GM19351 (cell line): ENCODE data around the gene LRRC52.

ENCODE experiments used
- ATAC-seq: cut with Tn5 transposase; IDR thresholded peaks from one replicate; pipeline ENCODE4 v1.9.1; 2021; ENCODE audit warnings: mild to moderate bottlenecking, moderate library complexity; ENCODE audit not compliant: unreplicated experiment

LRRC52 gene

DNA sequence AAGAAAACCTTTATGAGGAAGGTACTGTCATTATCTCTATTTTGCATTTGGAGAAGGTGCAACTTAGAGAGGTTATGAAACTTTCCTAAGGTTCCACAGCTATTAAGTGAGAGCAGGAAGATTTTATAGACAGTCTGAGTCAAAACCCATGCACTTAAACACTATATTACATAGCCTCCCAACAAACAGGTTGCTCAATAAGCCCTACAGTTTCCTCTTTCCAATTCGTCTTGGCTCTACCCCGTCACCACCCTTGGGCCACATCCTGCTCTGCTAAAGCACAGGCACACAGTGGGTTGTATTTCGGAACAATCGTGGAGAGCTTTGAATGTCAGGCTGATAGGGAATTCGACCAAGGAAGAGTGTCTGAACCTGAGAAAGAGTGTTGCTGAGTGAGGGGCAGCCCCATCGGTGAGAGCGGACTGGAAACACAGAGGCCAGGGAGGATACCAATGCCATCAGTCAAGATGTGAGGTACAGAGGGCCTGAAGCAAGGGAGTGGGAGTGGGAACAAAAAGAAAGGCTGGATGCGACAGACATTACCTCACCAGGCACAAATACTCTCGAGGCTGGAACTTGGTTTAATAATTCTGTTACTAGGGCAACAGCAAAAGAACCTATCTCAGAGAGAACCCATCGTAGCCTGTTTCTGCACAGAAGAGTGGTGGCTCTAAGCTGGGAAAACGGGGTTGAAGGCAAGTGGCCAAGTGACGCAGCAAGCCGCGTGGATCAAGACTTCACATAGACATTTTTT, 6.3 kb upstream of the LRRC52 start:
- ATAC-seq = no peak

DNA sequence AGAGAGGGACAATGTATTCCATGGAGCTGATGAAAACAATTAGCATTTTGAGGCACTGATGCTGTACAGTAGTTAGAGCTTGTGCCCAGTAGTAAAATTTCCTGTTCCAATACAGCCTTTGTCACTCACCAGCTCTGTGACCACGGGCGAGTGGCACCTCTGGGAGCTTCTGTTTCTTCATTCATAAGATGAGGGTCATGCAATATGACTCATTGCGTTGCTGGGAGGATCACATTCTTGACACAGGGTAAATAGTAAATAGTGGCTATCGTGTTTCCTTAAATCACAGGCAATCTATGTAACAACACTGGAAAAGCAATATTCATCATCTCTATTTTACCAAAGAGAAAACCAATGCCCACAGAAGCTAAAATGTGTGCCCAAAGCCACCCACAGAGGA, 4.5 kb upstream of the LRRC52 start:
- ATAC-seq = no peak

DNA sequence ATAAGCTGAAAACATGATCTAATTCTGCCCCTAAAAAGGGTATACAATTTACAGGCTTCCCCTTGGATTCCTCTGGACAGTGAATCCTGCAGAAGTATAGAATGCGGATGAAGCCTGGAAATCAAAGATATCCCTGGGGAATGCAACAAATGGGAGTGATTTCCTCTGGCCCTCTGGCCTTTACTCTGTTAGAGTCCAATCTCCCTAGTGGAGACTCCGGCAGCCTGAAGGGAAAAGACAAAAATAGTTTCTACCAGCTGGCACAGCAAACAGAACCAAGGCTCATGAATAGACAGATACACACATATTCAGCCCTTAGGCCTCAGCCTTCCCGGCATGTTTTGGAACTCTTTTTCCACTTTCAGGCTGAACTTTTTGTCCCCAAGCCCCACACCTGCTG, 3.9 kb upstream of the LRRC52 start:
- ATAC-seq = no peak

DNA sequence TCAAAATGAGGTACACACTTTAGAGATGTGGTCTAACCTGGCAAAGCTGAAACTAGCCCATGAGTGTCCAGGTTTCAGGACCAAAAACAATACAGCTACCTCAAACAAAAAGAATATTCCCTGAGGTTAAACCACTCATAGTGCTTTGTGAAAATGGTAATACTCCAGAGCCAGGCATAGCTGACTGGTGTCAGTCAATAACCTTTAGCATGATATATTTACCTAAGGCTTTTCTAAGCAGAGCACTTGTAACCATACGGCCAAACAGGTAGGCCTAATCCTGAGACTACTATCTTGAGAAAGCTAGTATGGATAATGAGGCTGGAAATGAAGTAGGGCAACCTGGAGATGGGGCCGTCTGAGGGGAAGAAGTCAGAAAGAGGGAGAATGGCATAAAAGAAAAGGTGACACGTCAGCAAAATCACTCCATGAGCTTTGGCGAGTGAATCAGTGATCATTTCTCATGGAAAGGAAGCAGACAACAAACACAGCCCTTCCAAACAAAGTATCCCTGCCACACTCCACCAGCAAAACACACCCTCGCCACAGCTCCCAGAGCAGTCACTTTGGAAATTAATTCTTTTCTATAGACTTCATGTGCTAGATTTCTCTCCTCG, 1.7 kb upstream of the LRRC52 start:
- ATAC-seq = no peak

DNA sequence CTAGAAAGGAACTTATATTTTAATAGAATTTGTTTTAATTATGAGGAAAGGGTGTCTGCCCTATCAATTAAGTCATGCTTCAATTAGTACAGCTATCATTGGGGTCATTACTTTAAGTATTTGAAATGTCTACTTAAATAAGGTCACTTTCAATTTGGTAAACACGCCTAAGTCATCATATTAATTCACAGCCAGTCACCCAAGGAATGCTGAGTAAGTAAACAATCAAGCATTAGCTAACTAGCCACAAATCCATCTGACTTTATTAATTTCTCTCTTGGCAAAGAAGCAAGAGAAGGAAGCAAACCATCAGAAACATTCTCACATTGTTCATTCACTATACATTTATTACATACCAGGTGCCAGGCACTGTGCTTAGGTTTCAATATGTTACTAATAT, 1.2 kb upstream of the LRRC52 start:
- ATAC-seq = no peak

DNA sequence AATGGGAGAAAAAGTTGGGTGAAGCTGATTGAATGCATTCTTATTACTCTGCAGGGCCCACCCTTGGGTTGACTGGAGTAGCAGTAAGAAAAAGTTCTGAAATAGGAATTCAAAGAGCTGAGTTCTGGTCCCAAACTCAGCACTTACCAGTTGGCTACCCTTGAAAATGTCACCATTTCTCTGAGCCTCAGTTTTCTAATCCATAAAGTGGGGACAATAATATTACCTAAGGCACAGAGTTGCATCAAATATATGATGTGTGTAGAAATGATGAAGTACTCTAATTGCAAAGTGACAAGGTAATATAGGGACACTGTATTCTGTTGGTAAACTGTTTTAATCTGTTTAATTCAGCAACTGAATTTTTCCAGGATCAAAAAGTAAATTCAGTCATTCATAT, 1.2 kb downstream of the LRRC52 start:
- no peak for ATAC-seq

DNA sequence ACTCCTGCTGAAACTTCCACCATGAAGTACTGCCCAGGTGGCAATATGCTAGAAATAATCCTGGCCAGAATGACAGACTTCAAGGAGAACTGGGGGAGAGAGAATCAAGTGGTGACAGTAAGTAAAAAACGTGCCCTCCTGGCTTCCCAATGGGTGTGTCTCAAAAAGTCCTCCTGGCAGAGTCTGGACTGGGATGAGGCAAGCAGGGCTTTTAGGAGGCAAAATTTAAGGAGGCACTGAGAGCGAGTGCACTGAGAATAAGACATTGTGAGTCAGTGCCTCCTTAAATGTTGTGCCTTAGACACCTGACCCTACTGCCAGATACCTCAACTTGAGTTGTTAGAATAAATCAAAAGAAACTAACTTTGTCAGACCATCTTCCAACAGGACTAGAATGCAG, 2.2 kb downstream of the LRRC52 start:
- ATAC-seq = no peak

DNA sequence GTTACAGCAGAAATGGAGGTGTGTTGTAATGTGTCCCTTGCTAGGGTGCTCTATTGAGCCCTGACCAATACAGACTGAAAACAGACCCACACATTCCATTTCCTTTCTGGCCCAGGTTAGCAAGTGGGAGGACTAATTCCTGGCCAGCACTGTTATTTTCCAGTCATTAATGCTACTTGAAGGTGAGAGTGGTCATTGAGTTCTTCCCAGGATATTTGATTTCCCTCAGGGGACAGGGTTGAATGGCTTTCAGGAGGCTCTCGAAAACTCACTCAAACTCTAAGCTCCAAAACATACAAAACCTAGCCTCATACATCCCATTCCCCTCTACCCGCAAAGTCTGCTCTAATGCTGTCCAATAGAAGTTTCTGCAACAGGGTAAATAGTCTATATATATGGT, 6.2 kb downstream of the LRRC52 start:
- ATAC-seq = no peak

DNA sequence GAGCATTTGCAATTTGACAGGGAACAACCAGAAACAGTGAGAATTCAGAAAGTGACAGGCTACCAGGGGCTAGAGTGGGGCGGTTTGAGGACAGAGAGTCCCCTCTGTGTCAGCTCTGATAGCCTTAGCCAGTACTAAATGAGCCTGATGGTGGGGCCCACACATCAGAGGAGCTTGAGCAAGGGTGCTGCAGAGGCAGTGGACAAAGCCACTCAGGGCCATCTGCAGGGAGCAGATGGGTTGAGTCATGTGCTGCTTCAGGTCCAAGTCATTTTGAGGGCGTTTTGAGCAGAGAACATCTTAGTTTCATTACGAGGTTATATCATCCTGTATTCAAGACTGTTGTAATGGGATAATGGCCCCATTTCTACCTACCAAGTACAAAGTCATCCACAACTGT, 7.7 kb downstream of the LRRC52 start:
- ATAC-seq = no peak

DNA sequence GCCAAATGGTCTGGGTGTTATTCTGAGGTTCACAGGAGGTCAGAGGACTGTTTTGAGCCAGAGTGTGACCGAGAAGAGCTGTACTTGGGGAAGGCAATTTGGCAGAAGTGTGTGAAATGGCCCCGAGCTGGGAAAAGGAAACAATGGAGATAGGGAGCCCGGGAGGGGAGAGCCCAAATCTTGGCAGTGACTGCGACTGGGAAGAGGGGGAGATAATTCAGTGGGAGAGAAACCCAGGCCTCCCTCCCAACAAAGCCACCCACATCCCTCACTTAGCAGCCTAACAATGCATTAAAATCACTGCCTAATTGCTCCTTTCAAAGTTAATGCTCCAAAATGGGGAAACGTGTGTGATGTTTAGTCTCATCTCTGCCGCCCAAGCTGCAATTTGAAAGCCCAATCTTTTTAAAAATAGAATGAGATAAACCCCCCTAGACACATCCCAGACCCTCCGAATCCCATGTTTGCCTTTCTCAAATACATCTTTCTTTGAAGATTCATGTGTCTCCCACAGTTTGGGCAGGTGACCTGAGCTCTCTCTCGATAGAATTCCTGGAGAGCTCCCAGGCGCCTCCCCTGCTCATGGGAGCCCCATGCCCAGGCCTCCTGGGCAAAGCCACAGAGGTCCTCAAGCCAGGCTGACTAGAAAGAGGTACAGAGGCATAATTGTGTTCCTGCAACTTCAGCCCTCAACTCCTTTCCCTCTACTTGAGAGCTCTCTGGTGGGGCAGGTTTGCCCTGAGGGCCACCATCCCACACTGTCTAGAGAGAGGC, 17.3 kb downstream of the LRRC52 start:
- ATAC-seq = no peak

DNA sequence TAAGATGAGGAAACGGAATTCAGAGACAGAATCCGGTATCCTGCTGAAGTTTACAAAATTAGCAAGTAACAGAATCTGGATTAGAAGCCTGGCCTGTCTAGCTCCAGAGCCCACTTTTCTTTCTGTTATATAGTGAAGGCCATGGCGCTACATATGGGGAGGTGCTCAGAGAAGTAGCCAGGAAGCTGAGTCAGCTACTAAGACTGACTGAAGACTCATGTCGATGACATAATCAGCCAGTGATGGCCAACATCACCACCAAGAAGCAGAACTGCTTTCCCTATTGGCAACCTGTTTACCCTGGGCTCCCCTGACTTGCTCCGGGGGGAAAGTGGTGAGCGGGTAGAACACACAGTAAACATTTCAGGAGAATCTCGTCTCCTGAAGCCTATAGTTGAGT, 18.8 kb downstream of the LRRC52 start:
- ATAC-seq = no peak

DNA sequence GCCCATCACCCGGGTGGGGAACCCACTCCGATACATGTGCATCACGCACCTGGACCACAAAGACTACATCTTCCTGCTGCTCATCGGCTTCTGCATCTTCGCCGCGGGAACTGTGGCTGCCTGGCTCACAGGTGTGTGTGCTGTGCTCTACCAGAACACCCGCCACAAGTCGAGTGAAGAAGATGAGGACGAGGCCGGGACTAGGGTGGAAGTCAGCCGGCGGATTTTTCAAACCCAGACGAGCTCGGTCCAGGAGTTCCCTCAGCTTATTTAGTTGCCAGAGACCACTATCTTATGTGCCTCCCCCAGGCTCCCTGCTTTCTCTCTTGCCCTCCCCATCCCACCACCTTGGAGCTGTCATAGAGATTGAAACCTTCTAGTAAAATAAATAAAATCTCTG, 19.8 kb downstream of the LRRC52 start:
- no peak for ATAC-seq

DNA sequence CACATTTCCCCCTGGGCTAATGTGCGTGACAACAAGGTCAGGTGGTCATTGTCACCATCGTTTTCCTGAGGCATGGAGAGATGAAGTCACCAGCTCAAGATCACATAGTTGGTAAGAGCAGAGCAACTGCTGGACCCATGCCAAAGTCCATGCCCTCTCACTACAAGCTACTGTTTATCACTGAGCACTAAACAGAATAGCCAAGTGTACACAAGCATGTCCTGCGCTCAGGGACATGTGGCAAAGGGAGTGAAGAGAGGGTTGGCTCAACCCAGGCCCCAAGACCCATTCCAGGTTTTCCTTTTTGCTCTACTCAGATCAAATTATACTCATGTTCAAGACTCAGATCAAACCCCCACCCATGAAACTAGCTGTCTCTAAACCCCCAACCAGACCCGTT, 20.8 kb downstream of the LRRC52 start:
- no peak for ATAC-seq

DNA sequence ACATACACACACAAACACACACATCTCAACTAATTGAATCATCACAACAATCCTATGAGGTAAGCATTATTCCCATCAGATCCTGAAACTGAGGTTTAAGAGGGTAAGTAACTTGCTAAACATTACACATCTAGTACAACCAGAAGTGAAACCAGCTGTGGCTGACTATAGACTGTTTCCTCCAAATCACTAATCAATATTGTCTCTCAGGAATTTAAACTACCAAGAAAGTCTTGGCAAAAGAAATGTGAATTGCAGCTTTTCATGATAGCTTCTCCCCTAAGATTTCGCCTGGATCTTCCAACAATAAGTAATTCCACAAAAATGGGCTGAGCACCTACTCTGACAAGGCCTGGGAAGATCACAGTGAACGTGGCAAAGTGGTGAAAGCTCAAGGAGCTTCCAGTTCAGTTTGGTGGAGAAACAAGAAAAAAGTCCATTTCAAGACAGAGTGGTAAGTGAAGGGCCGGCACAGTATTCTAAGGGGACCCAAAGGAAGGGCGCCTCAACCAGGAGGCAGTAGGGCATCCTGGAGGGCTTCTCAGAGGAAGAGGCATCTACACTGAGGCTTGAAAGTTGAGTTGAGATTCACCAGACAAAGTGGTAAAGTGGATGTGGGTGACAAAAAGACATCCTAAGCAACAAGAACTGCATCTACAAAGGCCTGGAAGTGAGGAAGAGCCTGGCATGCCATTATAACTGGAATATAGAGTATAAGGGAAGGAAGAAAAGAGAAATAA, 22.1 kb downstream of the LRRC52 start:
- ATAC-seq = no peak

DNA sequence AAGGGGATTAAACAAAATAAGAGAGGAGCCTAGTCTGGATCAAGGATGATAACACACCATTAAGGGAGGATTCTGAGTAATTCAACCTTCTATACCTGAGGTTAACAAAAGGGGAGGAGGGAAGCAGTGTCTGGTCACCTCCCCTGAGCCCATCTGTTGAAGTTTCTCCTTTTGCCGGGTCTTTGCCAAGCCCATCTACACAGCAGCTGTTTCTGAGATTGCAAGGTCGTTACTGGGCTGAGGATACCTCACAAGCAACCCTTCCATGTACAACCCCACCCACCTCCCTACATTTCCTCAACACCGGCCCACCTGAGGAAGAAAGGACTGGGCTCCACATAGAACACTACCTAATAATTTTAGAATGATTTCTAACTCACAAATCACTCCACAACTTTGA, 26.3 kb downstream of the LRRC52 start:
- no peak for ATAC-seq

DNA sequence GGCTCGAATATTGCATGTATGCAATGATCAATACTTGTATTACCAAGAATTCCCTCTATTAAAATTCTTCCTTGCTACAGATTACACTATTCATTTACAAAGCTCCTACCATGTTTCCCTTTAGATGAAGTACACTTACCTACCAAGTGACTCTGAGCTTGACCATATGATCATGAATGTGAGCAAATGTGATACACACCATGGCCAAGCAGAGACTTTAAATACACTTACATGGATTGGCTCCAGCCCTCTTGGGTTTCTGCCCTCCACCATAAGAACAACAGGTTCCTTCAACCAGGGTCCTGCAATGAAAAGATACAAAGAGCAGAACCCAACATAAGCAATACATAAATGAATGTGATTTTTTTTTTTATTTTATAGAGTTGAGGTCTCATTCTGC, 30.0 kb downstream of the LRRC52 start:
- ATAC-seq = no peak

DNA sequence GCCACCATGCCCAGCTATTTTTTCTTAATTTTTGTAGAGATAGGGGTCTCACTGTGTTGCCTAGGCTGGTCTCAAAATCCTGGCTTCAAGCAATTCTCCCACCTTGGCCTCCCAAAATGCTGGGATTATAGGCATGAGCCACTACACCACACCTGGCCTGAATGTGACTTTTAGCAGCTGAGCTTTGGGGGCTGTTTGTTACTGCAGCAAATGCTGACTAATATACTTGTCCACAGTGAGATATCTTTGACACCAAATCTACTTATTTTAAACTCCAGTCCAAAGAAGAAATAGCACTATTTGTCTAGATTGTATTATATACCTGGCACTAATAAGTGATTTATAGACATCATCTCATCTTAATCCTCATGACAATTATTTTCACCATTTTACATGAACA, 30.5 kb downstream of the LRRC52 start:
- no peak for ATAC-seq

DNA sequence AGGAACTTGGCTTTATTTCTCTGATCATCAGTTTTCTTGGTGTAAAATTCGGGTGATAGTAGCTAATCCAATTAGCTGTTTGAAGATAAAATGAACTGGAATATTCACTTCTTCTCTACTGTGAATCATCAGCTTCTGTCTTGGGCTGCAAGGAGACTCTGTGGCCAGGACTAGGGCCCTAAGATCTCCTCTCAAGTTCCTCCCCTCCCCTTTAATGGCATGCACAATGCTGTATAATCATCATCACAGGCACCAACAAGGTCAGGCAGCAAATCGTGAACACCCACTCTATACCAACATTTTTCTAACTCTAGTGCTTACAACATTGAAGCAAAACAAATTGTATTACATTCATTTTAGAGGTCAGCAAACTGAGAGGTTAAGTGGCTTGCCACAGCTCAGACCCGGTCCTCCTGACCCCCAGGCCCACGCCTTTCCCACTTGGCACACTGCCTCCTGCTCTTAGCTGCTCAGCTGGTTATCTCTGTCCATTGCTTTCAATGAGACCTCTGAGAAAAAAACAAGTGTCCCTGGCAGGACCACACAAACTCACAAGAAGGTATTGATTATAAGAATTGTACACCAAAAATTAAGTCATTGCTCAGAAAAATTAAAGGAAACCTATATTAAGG, 31.8 kb downstream of the LRRC52 start:
- ATAC-seq = no peak

DNA sequence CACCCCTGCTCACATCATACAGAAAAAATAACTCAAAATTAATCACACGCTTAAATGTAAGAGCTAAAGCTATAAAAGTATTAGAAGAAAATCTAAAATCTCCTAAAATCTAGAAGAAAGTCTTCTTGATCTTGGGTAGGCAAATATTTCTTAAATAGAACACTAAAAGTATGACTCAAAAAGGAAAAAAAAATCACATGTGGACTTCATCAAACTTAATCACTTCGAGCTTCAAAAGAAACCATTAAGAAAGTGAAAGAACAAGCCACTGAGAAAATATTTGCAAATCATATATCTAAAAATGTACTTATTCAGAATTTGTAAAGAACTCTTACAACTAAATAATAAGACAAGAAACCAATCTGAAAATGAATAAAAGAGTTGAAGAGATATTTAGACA, 32.7 kb downstream of the LRRC52 start:
- ATAC-seq = no peak

DNA sequence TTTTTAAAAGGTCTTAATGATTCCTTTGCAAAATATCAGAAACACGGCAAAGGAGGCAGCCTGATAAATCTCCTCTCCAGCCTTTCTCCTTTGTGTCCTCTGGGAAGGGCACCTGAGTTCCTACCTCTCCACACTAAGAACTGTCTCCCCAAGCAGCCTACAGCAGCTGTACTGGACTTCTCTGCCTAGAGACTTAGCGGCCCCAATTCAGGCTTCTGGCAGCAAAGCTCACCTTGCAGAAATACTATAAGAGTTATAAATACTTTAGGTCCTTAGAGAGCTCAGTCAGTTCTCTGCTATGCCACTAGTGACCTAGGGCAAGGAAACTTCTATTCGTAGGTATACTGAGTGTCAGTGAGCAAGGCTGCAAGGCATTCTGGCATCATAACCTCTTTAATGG, 33.9 kb downstream of the LRRC52 start:
- ATAC-seq = no peak
